GM12873 (cell line): Measurements from ENCODE around the gene ARHGAP8.

ENCODE experiments used
- TF ChIP-seq, protein P1 (sequence below): IDR thresholded peaks from 2 replicates; pipeline ENCODE4 v1.5.1; 2012; ENCODE audit warnings: low read depth, mild to moderate bottlenecking, moderate library complexity, low read length, control low read depth; ENCODE audit not compliant: insufficient read depth; ENCODE audit errors: missing control alignments

The ARHGAP8 gene

DNA sequence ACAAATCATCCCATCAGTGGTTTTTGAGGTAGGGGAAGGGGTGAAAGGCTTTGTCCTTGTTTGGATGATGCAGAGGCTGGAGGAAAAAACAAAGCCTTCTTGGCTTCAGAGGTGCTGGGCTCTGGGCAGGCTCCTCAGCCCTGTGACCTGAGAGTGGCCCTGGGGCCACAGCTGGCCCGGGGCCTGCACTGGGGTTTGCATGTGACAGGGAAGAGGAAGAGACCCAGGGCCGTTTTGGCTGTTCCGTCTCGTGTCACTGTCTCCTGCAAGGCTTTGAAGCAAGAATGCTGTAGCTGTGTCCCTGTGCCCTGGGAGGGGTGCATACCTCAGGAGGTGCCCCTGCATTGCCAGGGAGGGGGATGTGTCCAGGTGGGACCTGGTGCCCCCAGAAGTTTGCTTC, 12.6 kb downstream of the ARHGAP8 start:
- TF ChIP-seq, protein P1, sequence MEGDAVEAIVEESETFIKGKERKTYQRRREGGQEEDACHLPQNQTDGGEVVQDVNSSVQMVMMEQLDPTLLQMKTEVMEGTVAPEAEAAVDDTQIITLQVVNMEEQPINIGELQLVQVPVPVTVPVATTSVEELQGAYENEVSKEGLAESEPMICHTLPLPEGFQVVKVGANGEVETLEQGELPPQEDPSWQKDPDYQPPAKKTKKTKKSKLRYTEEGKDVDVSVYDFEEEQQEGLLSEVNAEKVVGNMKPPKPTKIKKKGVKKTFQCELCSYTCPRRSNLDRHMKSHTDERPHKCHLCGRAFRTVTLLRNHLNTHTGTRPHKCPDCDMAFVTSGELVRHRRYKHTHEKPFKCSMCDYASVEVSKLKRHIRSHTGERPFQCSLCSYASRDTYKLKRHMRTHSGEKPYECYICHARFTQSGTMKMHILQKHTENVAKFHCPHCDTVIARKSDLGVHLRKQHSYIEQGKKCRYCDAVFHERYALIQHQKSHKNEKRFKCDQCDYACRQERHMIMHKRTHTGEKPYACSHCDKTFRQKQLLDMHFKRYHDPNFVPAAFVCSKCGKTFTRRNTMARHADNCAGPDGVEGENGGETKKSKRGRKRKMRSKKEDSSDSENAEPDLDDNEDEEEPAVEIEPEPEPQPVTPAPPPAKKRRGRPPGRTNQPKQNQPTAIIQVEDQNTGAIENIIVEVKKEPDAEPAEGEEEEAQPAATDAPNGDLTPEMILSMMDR = no peak

GRCh38 chr22:44765571-44766285, 13.4 kb downstream of the ARHGAP8 start:
- TF ChIP-seq, protein P1 = no peak

GRCh38 chr22:44773082-44773481, 20.7 kb downstream of the ARHGAP8 start:
- TF ChIP-seq, protein P1 = no peak

- TF ChIP-seq, protein P1 = no peak
These were observed 23.5 kb downstream of the ARHGAP8 start for GRCh38 chr22:44775862-44776261.

DNA sequence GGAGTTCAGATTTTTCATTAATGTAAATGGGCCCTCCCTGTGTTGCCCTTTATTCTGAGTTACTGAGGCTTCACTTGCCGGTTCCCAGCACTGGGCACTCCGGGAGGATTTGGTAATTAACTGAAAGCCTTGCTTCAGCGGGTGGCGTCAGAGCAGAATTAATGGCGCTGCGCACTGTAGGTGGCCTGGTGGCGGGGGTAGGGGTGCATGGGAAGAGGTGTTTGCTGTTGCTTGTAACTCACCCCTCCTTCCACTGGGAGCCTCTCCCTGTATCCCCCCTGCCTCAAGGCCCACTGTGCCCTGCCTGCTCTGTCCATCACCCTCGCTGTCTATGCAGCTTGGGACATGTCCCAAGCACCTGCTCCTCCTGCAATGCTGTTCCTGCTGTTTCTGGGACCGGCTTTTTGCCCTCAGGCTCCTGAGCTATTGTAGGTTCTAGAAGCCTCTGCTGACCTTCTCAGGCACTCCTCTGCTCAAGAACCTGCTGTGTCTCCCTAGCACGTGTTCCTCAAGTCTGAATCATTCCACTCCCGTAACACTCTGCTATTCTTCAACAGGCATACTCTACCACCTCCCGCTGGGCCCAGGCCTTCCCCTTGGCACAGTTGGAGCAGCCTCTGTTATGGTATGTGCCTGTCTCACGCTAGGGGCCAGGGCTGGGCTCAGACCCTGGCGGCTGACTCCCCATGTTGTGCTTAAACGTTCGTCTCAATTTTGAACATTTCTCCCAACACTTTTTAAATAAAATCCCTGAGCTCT, 24.4 kb downstream of the ARHGAP8 start:
- TF ChIP-seq, protein P1 = no peak

- TF ChIP-seq, protein P1 = no peak
These were observed 25.0 kb downstream of the ARHGAP8 start for GRCh38 chr22:44777364-44777755.

DNA sequence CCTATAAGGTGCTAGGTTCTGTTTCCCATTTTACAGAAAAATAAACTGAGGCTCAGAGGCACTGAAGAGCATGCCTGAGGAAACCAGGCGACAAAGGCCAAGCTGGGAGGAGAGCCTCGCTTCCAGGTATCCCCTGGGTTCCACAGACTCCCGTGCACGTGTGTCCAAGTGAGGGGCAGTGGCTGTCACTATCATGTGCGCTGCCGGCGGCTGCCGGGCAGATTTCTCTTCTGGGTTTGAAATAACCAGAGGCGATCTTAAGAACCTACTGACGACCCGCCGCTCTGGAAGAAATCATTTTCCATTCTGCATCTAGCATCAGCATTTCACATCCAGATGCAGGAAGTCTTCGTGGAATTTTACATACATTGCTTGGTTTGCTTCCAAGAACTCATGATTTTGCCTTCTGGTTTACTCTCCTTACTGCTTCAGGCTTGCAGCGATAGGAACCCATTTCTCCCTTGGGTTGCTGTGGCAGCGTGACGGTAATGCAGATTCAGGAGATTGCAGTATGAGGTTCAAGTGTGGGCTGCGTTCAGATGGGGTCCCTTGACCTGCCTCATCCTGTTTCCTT, 28.6 kb downstream of the ARHGAP8 start:
- TF ChIP-seq, protein P1 = no peak
